Suppressor macrophage treated with lipopolysaccharide for 4 hours (primary cell): ENCODE measurements around the gene RNF149.

Source experiments
- DNase-seq: peaks from one replicate; pipeline ENCODE4 v3.0.0-alpha.2; 2020

RNF149 gene

GRCh38 chr2:101293544-101293943, 15.0 kb downstream of the RNF149 start:
- no peak for DNase-seq

GRCh38 chr2:101291973-101292372, 16.5 kb downstream of the RNF149 start:
- no peak for DNase-seq

GRCh38 chr2:101290711-101291110, 17.8 kb downstream of the RNF149 start:
- no peak for DNase-seq

- no peak for DNase-seq
Observed at GRCh38 chr2:101287303-101287702, 21.2 kb downstream of the RNF149 start.

GRCh38 chr2:101286684-101287083, 21.8 kb downstream of the RNF149 start:
- DNase-seq = no peak

- DNase-seq = no peak
Observed at GRCh38 chr2:101282980-101283379, 25.5 kb downstream of the RNF149 start.

- no peak for DNase-seq
Observed at GRCh38 chr2:101281482-101281881, 27.0 kb downstream of the RNF149 start.

GRCh38 chr2:101278925-101279324, 29.6 kb downstream of the RNF149 start:
- no peak for DNase-seq

- no peak for DNase-seq
Observed at GRCh38 chr2:101277111-101277510, 31.4 kb downstream of the RNF149 start.

- no peak for DNase-seq
Observed at GRCh38 chr2:101274142-101274541, 34.4 kb downstream of the RNF149 start.

GRCh38 chr2:101273056-101273455, 35.4 kb downstream of the RNF149 start:
- DNase-seq = no peak

GRCh38 chr2:101272045-101272784, 36.3 kb downstream of the RNF149 start:
- DNase-seq = no peak

- DNase-seq = no peak
Observed at GRCh38 chr2:101270700-101271259, 37.7 kb downstream of the RNF149 start.

GRCh38 chr2:101267671-101268656, 40.5 kb downstream of the RNF149 start:
- no peak for DNase-seq

- no peak for DNase-seq
Observed at GRCh38 chr2:101265893-101266499, 42.5 kb downstream of the RNF149 start.

GRCh38 chr2:101264360-101264939, 44.1 kb downstream of the RNF149 start:
- no peak for DNase-seq

GRCh38 chr2:101263377-101263800, 45.1 kb downstream of the RNF149 start:
- no peak for DNase-seq

- DNase-seq = no peak
Observed at GRCh38 chr2:101262142-101262541, 46.4 kb downstream of the RNF149 start.

GRCh38 chr2:101258804-101259203, 49.7 kb downstream of the RNF149 start:
- DNase-seq = no peak

GRCh38 chr2:101256316-101256715, 52.2 kb downstream of the RNF149 start:
- peak; percentile 16 for DNase-seq

GRCh38 chr2:101255501-101255900, 53.0 kb downstream of the RNF149 start:
- no peak for DNase-seq

GRCh38 chr2:101253703-101254450, 54.6 kb downstream of the RNF149 start:
- peak; percentile 46 for DNase-seq
